ENCODE measurements around the gene LAMTOR2. TPM values are rescaled to one million over a fixed set of nuclear protein-coding genes. Genes with fewer than 3 reads are reported as not detected.

LAMTOR2 gene
- total RNA-seq, 1 experiment from 2014 or later = 52.0 TPM

- TF ChIP-seq CTCF (conservative IDR thresholded peaks at IDR 0.05; ENCODE audit: low read depth, low read length) (no peak), EZH2 (IDR thresholded peaks at IDR 0.05; ENCODE audit: borderline replicate concordance, low read depth, low read length, poor library complexity, severe bottlenecking) (no peak)
- no peak for DNase-seq (ENCODE audit: low spot score)
- Histone ChIP-seq H3K27me3 (replicated peaks; ENCODE audit: insufficient read depth, low read depth, low read length, poor library complexity) (no peaks in the 10 kb centered on the region), H3K9me3 (ENCODE audit: low read depth, low read length, poor library complexity, severe bottlenecking) (no peaks in the 10 kb centered on the region), H3K27ac (ENCODE audit: low read depth, low read length, poor library complexity, severe bottlenecking) (no peak overlapping the region), H3K36me3 (ENCODE audit: insufficient read depth, low read length, poor library complexity, severe bottlenecking) (no peaks in the 10 kb centered on the region), H3K4me1 (ENCODE audit: insufficient read depth, low read length, poor library complexity, severe bottlenecking) (peaks cover 31% of the 10 kb centered on the region), H3K4me3 (ENCODE audit: low read depth, low read length, poor library complexity, severe bottlenecking) (no peak overlapping the region)
- CTCF ChIA-PET = interaction anchor here (2.1 kb wide), 1 partner anchor 31 kb away, joined by 12 read pairs; no protein-coding TSS in a partner anchor
- POLR2A ChIA-PET (ENCODE audit: low non-redundant PET) = no interaction called here
- intact Hi-C loops (cut with micrococcal nuclease; ENCODE audit: unreplicated experiment) = no loop called here
- no TSS peak for BruUV-seq (replicated peaks)
Measured at GRCh38 chr1:156098784-156099183, 44.2 kb downstream of the LAMTOR2 start.

DNA sequence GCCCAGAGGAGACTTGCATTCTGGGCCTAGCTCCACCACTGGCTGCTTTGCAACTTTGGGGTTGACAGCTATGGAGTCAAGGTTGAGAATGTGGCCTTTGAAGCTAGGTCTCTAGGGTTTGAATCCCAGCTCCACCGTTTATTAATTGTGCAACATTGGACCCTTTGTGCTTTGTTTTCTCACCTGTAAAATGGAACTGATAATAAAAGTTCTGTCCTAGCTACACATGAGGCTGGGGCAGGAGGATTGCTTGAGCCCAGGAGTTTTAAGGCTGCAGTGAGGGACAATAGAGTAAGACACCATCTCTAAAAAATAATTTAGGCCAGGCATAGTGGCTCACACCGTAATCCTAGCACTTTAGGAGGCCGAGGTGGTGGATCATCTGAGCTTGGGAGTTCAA is 44.7 kb downstream of the LAMTOR2 start:
- no peak for DNase-seq (ENCODE audit: low spot score)
- CTCF ChIA-PET = interaction anchor here (0.5 to 2.1 kb wide), 2 partner anchors 31 to 34 kb away, joined by 4 to 12 read pairs; no protein-coding TSS in a partner anchor
- Histone ChIP-seq H3K9me3 (ENCODE audit: low read depth, low read length, poor library complexity, severe bottlenecking) (no peaks in the 10 kb centered on the region), H3K36me3 (ENCODE audit: insufficient read depth, low read length, poor library complexity, severe bottlenecking) (no peaks in the 10 kb centered on the region), H3K27ac (ENCODE audit: low read depth, low read length, poor library complexity, severe bottlenecking) (no peak overlapping the region), H3K27me3 (replicated peaks; ENCODE audit: insufficient read depth, low read depth, low read length, poor library complexity) (no peaks in the 10 kb centered on the region), H3K4me1 (ENCODE audit: insufficient read depth, low read length, poor library complexity, severe bottlenecking) (peaks cover 36% of the 10 kb centered on the region), H3K4me3 (ENCODE audit: low read depth, low read length, poor library complexity, severe bottlenecking) (no peak overlapping the region)
- POLR2A ChIA-PET (ENCODE audit: low non-redundant PET) = no interaction called here
- TF ChIP-seq EZH2 (IDR thresholded peaks at IDR 0.05; ENCODE audit: borderline replicate concordance, low read depth, low read length, poor library complexity, severe bottlenecking) = no peak
- TF ChIP-seq CTCF (conservative IDR thresholded peaks at IDR 0.05; ENCODE audit: low read depth, low read length) = no peak
- BruUV-seq (replicated peaks) = no TSS peak
- intact Hi-C loops (cut with micrococcal nuclease; ENCODE audit: unreplicated experiment) = no loop called here

DNA sequence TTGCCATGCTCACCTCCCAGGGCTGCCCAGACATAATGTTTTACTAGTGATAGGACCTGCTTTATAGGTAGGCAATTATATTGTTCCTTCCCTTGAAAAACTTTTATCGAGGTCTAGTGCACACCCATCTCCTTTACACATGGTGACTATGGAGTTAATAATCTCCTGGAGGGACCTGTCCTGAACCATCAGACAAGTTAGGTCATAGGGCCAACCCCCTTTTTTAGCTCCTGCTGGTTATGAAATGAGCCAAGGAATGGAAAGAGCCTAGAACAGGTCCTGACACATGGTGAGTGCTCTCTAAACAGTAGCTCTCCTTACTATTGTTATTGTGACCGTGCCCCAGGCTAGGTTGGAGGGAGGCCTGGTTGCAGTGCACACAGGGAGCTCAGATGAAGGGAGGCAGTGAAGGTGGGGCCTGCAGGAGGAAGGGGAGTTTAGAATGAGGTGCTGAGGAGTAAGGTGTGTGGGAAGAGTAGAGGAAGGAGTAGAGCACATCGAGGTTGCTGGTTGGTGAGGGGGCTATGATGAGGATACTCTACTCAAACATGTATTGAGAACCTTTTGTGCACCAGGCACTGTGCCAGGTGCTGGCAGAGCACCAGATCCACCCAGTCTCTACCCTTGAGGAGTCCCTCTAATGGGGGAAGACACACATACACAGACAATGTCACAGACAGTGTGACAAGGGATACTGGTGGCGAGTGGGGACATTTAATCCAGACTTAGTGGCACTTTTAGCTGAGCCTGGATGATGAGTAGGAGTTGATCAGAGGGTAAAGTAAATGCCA is 45.8 kb downstream of the LAMTOR2 start:
- POLR2A ChIA-PET (ENCODE audit: low non-redundant PET) = no interaction called here
- no peak for TF ChIP-seq EZH2 (IDR thresholded peaks at IDR 0.05; ENCODE audit: borderline replicate concordance, low read depth, low read length, poor library complexity, severe bottlenecking)
- no peak for TF ChIP-seq CTCF (conservative IDR thresholded peaks at IDR 0.05; ENCODE audit: low read depth, low read length)
- Histone ChIP-seq H3K9me3 (ENCODE audit: low read depth, low read length, poor library complexity, severe bottlenecking) (no peaks in the 10 kb centered on the region), H3K4me1 (ENCODE audit: insufficient read depth, low read length, poor library complexity, severe bottlenecking) (peaks cover 47% of the 10 kb centered on the region), H3K4me3 (ENCODE audit: low read depth, low read length, poor library complexity, severe bottlenecking) (no peak overlapping the region), H3K36me3 (ENCODE audit: insufficient read depth, low read length, poor library complexity, severe bottlenecking) (no peaks in the 10 kb centered on the region), H3K27me3 (replicated peaks; ENCODE audit: insufficient read depth, low read depth, low read length, poor library complexity) (no peaks in the 10 kb centered on the region), H3K27ac (ENCODE audit: low read depth, low read length, poor library complexity, severe bottlenecking) (no peak overlapping the region)
- no peak for DNase-seq (ENCODE audit: low spot score)
- no TSS peak for BruUV-seq (replicated peaks)
- CTCF ChIA-PET = interaction anchor here (2.1 kb wide), 1 partner anchor 29 kb away, joined by 12 read pairs; no protein-coding TSS in a partner anchor
- intact Hi-C loops (cut with micrococcal nuclease; ENCODE audit: unreplicated experiment) = no loop called here

Measured in A673 (cell line).